ENCODE data around the gene SLC16A9.

DNA sequence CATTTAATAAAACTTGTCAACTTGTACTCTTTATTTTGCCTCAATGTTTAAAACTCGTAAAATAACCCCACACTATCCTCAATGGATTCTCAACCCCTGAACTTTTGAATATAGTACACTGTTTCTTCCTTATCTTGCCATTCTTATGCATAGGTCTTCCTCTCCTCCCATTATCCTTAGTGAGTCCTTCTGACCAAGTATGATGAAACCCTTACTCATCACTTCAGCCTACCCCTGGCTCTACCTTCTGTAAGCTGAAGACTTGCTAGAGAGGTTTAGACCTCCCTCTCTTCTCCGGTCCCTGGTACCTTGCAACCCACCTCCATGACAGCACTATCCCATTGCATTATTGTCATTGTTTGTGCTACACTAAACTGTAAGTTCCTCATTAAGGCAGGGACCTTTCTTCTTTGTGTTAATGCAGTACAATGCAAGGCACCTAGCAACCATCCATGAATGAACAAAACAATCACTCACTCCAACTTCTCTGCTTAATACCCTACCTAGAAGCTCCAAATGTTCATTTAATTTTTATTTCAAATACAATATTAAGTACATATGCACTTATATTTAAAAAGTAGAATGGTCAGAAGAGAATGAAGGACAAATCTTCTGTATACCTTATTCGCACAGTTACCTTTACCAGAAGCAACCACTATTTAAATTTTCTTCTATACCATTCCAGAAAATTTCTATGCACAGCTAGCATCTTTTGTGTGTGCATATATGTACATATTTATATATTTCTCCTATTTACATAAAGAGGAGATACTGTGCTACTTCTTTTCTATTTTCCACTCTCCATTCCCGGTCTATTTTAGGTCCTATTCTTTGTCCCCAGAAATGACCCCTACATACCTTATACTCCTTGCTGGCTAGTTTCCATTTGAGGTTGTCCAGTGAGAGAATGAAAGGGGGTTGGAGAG lies 77.5 kb downstream of the SLC16A9 start:
- TF ChIP-seq TOX (CRISPR knock-in tag; IDR thresholded peaks at IDR 0.05; ENCODE audit: borderline replicate concordance): no peak
- TF ChIP-seq, protein P1, sequence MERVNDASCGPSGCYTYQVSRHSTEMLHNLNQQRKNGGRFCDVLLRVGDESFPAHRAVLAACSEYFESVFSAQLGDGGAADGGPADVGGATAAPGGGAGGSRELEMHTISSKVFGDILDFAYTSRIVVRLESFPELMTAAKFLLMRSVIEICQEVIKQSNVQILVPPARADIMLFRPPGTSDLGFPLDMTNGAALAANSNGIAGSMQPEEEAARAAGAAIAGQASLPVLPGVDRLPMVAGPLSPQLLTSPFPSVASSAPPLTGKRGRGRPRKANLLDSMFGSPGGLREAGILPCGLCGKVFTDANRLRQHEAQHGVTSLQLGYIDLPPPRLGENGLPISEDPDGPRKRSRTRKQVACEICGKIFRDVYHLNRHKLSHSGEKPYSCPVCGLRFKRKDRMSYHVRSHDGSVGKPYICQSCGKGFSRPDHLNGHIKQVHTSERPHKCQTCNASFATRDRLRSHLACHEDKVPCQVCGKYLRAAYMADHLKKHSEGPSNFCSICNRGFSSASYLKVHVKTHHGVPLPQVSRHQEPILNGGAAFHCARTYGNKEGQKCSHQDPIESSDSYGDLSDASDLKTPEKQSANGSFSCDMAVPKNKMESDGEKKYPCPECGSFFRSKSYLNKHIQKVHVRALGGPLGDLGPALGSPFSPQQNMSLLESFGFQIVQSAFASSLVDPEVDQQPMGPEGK (CRISPR knock-in tag; IDR thresholded peaks at IDR 0.05; ENCODE audit: borderline replicate concordance): no peak
- TF ChIP-seq, protein P2, sequence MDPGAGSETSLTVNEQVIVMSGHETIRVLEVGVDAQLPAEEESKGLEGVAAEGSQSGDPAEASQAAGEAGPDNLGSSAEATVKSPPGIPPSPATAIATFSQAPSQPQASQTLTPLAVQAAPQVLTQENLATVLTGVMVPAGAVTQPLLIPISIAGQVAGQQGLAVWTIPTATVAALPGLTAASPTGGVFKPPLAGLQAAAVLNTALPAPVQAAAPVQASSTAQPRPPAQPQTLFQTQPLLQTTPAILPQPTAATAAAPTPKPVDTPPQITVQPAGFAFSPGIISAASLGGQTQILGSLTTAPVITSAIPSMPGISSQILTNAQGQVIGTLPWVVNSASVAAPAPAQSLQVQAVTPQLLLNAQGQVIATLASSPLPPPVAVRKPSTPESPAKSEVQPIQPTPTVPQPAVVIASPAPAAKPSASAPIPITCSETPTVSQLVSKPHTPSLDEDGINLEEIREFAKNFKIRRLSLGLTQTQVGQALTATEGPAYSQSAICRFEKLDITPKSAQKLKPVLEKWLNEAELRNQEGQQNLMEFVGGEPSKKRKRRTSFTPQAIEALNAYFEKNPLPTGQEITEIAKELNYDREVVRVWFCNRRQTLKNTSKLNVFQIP (CRISPR knock-in tag; IDR thresholded peaks at IDR 0.05; ENCODE audit: borderline replicate concordance, low read depth): no peak
- TF ChIP-seq ZFP30 (CRISPR knock-in tag; IDR thresholded peaks at IDR 0.05): no peak
- no peak for TF ChIP-seq ARNTL (CRISPR knock-in tag; IDR thresholded peaks at IDR 0.05; ENCODE audit: borderline replicate concordance, low read depth)
- no peak for TF ChIP-seq OSR1 (CRISPR knock-in tag; IDR thresholded peaks at IDR 0.05)
- no peak for TF ChIP-seq ESRRG (CRISPR knock-in tag; IDR thresholded peaks at IDR 0.05)
- TF ChIP-seq, protein P3, sequence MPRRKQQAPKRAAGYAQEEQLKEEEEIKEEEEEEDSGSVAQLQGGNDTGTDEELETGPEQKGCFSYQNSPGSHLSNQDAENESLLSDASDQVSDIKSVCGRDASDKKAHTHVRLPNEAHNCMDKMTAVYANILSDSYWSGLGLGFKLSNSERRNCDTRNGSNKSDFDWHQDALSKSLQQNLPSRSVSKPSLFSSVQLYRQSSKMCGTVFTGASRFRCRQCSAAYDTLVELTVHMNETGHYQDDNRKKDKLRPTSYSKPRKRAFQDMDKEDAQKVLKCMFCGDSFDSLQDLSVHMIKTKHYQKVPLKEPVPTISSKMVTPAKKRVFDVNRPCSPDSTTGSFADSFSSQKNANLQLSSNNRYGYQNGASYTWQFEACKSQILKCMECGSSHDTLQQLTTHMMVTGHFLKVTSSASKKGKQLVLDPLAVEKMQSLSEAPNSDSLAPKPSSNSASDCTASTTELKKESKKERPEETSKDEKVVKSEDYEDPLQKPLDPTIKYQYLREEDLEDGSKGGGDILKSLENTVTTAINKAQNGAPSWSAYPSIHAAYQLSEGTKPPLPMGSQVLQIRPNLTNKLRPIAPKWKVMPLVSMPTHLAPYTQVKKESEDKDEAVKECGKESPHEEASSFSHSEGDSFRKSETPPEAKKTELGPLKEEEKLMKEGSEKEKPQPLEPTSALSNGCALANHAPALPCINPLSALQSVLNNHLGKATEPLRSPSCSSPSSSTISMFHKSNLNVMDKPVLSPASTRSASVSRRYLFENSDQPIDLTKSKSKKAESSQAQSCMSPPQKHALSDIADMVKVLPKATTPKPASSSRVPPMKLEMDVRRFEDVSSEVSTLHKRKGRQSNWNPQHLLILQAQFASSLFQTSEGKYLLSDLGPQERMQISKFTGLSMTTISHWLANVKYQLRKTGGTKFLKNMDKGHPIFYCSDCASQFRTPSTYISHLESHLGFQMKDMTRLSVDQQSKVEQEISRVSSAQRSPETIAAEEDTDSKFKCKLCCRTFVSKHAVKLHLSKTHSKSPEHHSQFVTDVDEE (CRISPR knock-in tag; IDR thresholded peaks at IDR 0.05): no peak
- no peak for TF ChIP-seq ZNF8 (CRISPR knock-in tag; IDR thresholded peaks at IDR 0.05)
- TF ChIP-seq, protein P4, sequence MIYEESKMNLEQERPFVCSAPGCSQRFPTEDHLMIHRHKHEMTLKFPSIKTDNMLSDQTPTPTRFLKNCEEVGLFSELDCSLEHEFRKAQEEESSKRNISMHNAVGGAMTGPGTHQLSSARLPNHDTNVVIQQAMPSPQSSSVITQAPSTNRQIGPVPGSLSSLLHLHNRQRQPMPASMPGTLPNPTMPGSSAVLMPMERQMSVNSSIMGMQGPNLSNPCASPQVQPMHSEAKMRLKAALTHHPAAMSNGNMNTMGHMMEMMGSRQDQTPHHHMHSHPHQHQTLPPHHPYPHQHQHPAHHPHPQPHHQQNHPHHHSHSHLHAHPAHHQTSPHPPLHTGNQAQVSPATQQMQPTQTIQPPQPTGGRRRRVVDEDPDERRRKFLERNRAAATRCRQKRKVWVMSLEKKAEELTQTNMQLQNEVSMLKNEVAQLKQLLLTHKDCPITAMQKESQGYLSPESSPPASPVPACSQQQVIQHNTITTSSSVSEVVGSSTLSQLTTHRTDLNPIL (CRISPR knock-in tag; IDR thresholded peaks at IDR 0.05; ENCODE audit: low read depth): no peak
- no peak for TF ChIP-seq SNAI2 (CRISPR knock-in tag; IDR thresholded peaks at IDR 0.05)
- TF ChIP-seq PPARA (CRISPR knock-in tag; IDR thresholded peaks at IDR 0.05; ENCODE audit: borderline replicate concordance): no peak
- TF ChIP-seq ISL1 (CRISPR knock-in tag; IDR thresholded peaks at IDR 0.05): no peak
